ENCODE results near the gene CAMK2B.

The CAMK2B gene

GRCh38 chr7:44321796-44322195 is 3.6 kb downstream of the CAMK2B start:
- no peak for TF ChIP-seq CTCF (IDR thresholded peaks at IDR 0.05; ENCODE audit: borderline replicate concordance, control extremely low read depth, extremely low read depth, insufficient read depth, missing control alignments)
- no peak for DNase-seq (ENCODE audit: low spot score)
- in situ Hi-C loops (cut with MboI; ENCODE audit: low sequenced_read_pairs, unreplicated experiment): no loop called here

- in situ Hi-C loops (cut with MboI; ENCODE audit: low sequenced_read_pairs, unreplicated experiment): no loop called here
- TF ChIP-seq CTCF (IDR thresholded peaks at IDR 0.05; ENCODE audit: borderline replicate concordance, control extremely low read depth, extremely low read depth, insufficient read depth, missing control alignments): no peak
- DNase-seq (ENCODE audit: low spot score): no peak
These were observed 4.5 kb downstream of the CAMK2B start for GRCh38 chr7:44320794-44321371.

- DNase-seq (ENCODE audit: low spot score): no peak
- in situ Hi-C loops (cut with MboI; ENCODE audit: low sequenced_read_pairs, unreplicated experiment): no loop called here
- TF ChIP-seq CTCF (IDR thresholded peaks at IDR 0.05; ENCODE audit: borderline replicate concordance, control extremely low read depth, extremely low read depth, insufficient read depth, missing control alignments): no peak
These were observed 5.3 kb downstream of the CAMK2B start for GRCh38 chr7:44320141-44320540.

- no peak for TF ChIP-seq CTCF (IDR thresholded peaks at IDR 0.05; ENCODE audit: borderline replicate concordance, control extremely low read depth, extremely low read depth, insufficient read depth, missing control alignments)
- no peak for DNase-seq (ENCODE audit: low spot score)
- in situ Hi-C loops (cut with MboI; ENCODE audit: low sequenced_read_pairs, unreplicated experiment): no loop called here
These were observed 7.1 kb downstream of the CAMK2B start for GRCh38 chr7:44318332-44318731.

GRCh38 chr7:44315301-44315903 is 10.0 kb downstream of the CAMK2B start:
- no peak for TF ChIP-seq CTCF (IDR thresholded peaks at IDR 0.05; ENCODE audit: borderline replicate concordance, control extremely low read depth, extremely low read depth, insufficient read depth, missing control alignments)
- no peak for DNase-seq (ENCODE audit: low spot score)
- in situ Hi-C loops (cut with MboI; ENCODE audit: low sequenced_read_pairs, unreplicated experiment): no loop called here

GRCh38 chr7:44313621-44314031 is 11.8 kb downstream of the CAMK2B start:
- no peak for TF ChIP-seq CTCF (IDR thresholded peaks at IDR 0.05; ENCODE audit: borderline replicate concordance, control extremely low read depth, extremely low read depth, insufficient read depth, missing control alignments)
- in situ Hi-C loops (cut with MboI; ENCODE audit: low sequenced_read_pairs, unreplicated experiment): no loop called here
- no peak for DNase-seq (ENCODE audit: low spot score)
